ENCODE data around the gene LRRC43.
"Not testable (repeated sequence)": the region's sequence is repeated elsewhere in the genome, so short reads cannot be mapped to it uniquely, and the experiment has no call there.

Gene LRRC43

DNA sequence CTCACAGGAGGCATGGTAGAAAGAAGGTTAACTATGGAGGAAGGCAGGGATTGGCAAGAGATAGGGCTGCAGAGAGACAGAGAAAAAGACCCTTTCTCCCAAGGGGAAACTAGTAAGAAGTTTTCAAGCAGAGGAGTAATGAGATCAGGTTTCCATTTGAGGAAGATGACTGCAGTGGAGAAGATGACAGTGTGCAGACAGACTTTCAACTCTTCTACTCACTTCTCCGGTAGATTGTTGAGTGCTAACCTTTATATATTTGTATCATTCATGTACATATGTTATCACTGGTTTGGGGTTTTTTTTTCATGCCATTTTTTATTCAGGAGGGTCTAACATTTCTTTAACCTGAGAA, 14.7 kb downstream of the LRRC43 start:
- no peak for DNase-seq

GRCh38 chr12:122199484-122200355, 16.8 kb downstream of the LRRC43 start:
- DNase-seq = no peak

DNA sequence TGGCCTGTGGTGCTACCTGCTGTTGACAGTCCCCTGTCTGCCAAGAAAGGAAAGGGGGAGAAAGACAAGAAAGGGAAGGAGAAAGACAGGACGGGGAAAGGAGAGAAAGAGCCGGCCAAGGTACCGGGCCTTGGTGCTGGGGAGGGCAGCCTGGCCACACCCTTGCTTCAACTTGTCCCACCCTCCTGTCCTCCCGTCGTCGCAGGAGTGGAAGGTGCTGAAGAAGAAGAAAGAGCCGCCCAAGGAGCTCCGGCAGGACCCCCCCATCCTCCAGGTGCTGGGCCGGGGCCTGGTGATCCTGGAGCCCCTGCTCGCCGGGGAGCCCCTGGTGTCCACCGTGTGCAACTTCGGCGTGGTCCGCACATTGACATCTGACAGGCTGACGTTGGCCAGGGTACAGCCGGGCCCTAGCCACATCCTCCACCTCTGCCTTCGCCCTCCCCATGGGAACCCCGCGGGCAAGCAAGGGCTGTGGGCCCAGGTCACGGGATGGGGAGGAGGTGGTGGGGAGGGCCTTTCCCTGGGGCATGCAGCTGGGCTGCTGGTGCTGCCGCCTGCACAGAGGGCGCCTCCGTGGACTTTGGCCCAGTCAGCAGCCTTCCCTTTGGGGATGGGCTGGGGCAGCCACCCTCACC, 17.7 kb downstream of the LRRC43 start:
- no peak for DNase-seq

- DNase-seq = no peak
These were observed 18.5 kb downstream of the LRRC43 start for GRCh38 chr12:122201381-122201780.

- no peak for DNase-seq
These were observed 19.1 kb downstream of the LRRC43 start for GRCh38 chr12:122202017-122202416.

DNA sequence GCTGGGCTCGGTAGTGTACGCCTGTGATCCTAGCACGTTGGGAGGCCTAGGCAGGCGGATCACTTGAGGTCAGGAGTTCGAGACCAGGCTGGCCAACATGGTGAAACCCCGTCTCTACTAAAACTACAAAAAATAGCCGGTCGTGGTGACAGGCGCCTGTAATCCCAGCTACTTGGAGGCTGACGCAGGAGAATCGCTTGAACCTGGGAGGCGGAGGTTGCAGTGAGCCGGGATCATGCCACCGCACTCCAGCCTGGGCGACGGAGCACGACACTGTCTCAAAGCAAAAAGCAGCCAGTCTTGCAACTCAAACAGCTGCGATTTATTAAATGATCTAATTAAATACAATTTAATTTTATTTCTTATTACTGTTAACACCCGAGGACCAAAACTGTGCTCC, 19.9 kb downstream of the LRRC43 start:
- DNase-seq = not testable (repeated sequence)

DNA sequence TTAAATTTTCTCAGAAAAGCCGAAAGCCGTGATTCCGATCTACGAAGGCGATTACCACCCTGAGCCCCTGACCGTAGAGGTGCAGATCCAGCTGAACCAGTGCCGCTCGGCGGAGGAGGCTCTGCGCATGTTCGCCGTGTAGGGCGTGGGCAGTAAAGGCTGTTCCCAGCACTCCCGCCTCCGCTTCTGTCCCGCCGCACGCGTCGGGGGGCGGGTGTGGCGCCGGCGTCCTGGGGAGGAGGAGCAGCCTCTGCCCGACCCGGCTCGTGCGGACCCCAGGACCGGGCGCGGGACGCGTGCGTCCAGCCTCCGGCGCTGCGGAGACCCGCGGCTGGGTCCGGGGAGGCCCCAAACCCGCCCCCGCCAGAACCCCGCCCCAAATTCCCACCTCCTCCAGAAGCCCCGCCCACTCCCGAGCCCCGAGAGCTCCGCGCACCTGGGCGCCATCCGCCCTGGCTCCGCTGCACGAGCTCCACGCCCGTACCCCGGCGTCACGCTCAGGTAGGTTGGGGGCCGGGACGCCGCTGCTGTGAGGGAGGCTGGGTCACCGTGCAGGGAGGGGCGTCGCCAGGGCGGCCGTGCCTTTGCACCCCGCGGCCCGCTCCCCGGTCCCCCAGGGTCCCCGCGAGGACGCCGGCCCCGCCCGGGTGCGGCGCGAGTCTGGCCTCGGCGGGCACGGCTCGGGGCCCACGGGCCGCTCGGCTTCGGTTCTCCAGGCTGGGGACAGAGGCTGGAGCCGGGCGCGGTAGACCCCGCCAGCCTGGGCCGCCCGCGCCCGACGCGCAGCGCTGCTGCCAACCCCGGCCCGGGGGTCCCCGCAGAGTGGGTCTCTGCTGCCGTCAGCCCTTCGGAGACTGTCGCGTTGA, 20.6 kb downstream of the LRRC43 start, which contains the start of gene B3GNT4:
Gene B3GNT4, plus strand, starts transcription at position 409 of the 866 bp plus-strand sequence. CDS start 910 bp downstream, outside the sequence.
- DNase-seq = peak; percentile 67

DNA sequence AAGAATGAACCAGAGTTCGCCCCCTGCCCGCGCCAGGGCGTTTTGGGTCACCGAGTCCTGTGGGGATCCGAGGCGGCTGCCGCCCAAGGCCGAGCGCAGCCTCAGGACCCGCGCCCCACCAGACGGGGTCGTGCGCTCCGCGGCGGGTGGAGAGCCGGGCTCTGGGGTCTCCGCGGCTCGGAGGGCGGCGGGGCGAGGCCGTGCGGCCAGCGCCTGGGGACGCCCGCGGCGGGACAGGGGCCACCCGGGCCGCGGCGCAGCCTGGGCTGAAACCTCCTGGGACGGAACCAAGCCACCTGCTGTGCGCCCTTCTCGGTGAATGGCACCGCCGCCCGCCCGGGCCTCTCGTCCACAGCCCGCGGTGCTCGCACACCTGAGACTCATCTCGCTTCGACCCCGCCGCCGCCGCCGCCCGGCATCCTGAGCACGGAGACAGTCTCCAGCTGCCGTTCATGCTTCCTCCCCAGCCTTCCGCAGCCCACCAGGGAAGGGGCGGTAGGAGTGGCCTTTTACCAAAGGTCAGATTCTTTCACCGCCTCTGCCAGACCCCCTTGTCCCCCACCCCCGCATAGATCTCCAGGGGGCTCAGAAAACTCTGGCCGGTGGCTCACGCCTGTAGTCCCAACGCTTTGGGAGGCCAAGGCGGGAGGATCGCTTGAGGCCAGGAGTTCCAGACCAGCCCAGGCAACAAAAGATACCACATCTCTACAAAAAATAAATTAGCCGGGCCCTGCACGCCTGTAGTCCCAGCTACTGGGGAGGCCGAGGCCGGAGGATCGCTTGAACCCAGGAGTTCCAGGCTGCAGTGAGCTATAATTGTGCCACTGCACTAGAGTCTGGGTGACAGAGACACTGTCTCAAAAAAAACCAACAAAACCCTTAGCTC, 21.5 kb downstream of the LRRC43 start:
- DNase-seq = no peak

GRCh38 chr12:122205053-122205925, 22.4 kb downstream of the LRRC43 start:
- DNase-seq = no peak

DNA sequence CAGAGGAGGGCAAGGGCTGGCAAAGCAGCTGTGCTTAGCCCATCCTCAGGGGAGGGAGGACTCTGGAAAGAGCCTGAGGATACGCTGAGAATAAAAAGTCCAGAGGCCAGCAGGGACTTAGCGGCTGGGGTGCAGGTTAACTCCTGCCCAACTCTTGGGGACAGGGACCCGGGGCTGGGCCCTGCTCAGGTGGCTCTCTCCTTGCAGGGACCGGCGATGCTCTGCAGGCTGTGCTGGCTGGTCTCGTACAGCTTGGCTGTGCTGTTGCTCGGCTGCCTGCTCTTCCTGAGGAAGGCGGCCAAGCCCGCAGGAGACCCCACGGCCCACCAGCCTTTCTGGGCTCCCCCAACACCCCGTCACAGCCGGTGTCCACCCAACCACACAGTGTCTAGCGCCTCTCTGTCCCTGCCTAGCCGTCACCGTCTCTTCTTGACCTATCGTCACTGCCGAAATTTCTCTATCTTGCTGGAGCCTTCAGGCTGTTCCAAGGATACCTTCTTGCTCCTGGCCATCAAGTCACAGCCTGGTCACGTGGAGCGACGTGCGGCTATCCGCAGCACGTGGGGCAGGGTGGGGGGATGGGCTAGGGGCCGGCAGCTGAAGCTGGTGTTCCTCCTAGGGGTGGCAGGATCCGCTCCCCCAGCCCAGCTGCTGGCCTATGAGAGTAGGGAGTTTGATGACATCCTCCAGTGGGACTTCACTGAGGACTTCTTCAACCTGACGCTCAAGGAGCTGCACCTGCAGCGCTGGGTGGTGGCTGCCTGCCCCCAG, 23.4 kb downstream of the LRRC43 start:
- no peak for DNase-seq

DNA sequence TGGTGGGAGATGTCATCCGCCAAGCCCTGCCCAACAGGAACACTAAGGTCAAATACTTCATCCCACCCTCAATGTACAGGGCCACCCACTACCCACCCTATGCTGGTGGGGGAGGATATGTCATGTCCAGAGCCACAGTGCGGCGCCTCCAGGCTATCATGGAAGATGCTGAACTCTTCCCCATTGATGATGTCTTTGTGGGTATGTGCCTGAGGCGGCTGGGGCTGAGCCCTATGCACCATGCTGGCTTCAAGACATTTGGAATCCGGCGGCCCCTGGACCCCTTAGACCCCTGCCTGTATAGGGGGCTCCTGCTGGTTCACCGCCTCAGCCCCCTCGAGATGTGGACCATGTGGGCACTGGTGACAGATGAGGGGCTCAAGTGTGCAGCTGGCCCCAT, 24.1 kb downstream of the LRRC43 start:
- DNase-seq = no peak

DNA sequence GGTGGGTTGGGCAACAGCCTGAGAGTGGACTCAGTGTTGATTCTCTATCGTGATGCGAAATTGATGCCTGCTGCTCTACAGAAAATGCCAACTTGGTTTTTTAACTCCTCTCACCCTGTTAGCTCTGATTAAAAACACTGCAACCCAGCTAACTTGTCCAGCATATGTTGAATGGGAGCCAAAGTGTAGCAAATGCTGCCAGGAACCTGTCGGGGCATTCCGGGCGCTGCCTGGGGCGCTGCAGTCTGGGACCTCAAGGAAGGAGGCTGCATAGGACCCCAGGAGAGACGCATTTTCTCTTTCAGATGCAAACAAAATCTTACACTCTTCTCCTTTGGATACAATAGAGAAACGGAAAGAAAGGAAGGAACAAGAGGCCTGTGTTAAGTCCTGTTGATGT, 24.5 kb downstream of the LRRC43 start:
- no peak for DNase-seq

GRCh38 chr12:122208073-122208820, 25.3 kb downstream of the LRRC43 start:
- no peak for DNase-seq

- DNase-seq = no peak
These were observed 32.8 kb downstream of the LRRC43 start for GRCh38 chr12:122215771-122216170.

DNA sequence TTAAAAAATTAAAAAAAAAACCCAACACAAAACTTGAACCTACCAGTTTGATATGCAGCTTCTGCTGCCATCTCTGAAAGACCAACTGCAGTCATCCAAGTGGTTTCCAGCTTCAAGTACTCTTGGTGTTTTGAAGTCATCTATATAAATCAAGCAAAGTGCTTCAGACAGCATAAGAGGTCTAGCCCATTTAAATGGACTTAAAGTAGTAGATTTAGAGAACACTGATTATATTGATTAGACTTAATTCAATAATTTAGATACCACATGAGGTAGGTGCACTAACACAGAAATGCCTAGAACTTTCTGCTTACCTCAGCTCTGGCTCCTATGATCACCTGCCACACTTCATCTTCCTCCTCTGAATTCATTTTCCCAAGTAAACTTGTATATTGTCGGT, 33.5 kb downstream of the LRRC43 start:
- DNase-seq = no peak

- peak; percentile 99 for DNase-seq
These were observed 42.9 kb downstream of the LRRC43 start, which contains the start of gene DIABLO for GRCh38 chr12:122225683-122226365. Gene DIABLO (minus strand): TSS chr12:122226052. CDS start chr12:122226014, 38 bp downstream.

GRCh38 chr12:122226366-122227125, 43.6 kb downstream of the LRRC43 start:
- DNase-seq = no peak

DNA sequence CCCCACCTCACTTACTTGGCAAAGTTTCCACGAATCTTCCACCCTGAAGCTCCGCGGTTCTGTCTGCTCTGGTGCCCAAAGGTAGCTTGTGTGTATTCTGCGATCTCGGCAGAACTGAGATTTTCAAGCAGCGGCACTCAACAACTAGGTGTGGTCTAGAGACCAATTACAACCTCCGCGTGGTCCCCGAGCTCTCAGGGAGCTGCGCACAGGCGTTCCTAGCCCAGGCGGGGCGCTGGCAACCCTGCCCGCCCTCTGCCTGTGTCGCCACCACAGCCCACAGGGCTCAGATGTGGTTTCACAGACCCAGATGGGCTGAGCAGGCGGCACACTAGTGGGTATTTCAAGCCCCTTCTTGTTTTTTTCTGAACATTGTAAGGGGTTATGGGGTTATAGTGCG, 44.4 kb downstream of the LRRC43 start:
- no peak for DNase-seq
